BLaER1 treated with 17β-estradiol and CSF1 and Interleukin-3, amounts not matched to agents 10 nM and 100 nM (cell line): Measurements from ENCODE around the gene ASB3.
A peak's percentile ranks its signal among the peaks of the same experiment; 100 is the strongest.
"Not testable (repeated sequence)": the region's sequence is repeated elsewhere in the genome, so short reads cannot be mapped to it uniquely, and the experiment has no call there.

Experiments
- H3K27ac ChIP-seq, 11 experiments: shearing (Covaris generic); formaldehyde crosslinking; 2 replicates each; pipeline ENCODE4 v1.8.1; 2022
- H3K27me3 ChIP-seq, 11 experiments: shearing (Covaris generic); formaldehyde crosslinking; 2 replicates each; pipeline ENCODE4 v1.8.1; 2022
- H3K36me3 ChIP-seq, 11 experiments: shearing (Covaris generic); formaldehyde crosslinking; 2 replicates each; pipeline ENCODE4 v1.8.1; 2022
- H3K4me1 ChIP-seq, 10 experiments: shearing (Covaris generic); formaldehyde crosslinking; 2 replicates each; pipeline ENCODE4 v1.8.1; 2022
- H3K4me2 ChIP-seq, 11 experiments: shearing (Covaris generic); formaldehyde crosslinking; 2 replicates each; pipeline ENCODE4 v1.8.1; 2022
- H3K4me3 ChIP-seq, 10 experiments: shearing (Covaris generic); formaldehyde crosslinking; 2 replicates each; pipeline ENCODE4 v1.8.1; 2022
- H3K9ac ChIP-seq, 11 experiments: shearing (Covaris generic); formaldehyde crosslinking; 2 replicates each; pipeline ENCODE4 v1.8.1; 2022
- H3K9me3 ChIP-seq, 11 experiments: shearing (Covaris generic); formaldehyde crosslinking; replicated peaks in 1 of 11; 2 replicates each; pipeline ENCODE4 v1.8.1; 2022
- H4K20me1 ChIP-seq, 11 experiments: shearing (Covaris generic); formaldehyde crosslinking; 2 replicates each; pipeline ENCODE4 v1.8.1; 2022
- Cebpa-rat ChIP-seq, 11 experiments: shearing (Covaris generic); IDR thresholded peaks; 2 replicates each; pipeline ENCODE4 v1.8.1; 2022

The ASB3 gene, protein sequence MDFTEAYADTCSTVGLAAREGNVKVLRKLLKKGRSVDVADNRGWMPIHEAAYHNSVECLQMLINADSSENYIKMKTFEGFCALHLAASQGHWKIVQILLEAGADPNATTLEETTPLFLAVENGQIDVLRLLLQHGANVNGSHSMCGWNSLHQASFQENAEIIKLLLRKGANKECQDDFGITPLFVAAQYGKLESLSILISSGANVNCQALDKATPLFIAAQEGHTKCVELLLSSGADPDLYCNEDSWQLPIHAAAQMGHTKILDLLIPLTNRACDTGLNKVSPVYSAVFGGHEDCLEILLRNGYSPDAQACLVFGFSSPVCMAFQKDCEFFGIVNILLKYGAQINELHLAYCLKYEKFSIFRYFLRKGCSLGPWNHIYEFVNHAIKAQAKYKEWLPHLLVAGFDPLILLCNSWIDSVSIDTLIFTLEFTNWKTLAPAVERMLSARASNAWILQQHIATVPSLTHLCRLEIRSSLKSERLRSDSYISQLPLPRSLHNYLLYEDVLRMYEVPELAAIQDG

DNA sequence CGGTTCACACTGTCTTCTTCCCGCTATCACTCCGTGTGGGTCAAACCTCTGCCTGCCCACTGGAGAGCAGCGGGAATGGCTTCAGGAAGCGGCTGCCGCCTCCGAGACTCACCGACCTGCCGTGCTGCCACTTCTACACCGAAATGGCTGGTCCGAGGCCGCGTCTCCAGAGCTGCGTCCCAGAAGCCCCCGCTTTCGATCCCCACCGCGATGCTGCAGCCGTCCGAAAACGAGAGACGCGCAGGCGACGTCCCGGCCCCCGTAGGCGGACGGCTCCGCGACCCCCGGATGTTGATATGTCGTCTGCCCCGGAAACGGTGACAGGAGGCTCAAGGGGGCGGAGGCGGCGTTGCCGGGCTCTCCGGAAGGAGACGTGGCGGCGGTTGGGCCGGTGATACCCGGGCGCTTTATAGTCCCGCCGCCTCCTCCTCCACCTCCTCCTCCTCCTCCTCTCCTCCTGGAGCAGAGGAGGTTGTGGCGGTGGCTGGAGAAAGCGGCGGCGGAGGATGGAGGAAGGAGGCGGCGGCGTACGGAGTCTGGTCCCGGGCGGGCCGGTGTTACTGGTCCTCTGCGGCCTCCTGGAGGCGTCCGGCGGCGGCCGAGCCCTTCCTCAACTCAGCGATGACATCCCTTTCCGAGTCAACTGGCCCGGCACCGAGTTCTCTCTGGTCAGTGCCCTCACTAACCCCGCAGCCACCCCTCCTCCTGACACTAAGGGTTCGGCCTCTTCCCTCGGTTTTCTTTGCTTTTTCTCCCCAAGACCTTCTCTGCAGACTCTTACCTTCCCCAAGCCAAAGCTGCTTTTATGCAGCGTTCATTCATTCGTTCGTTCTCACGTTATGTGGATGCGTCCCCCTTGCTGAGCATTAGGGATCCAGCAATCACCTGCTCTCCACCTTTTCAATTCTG, at the start of gene ASB3, which contains the start of gene ERLEC1:
TSS of gene ASB3 (minus strand) at position 249 of the 909 bp plus-strand sequence. CDS start 21,381 bp downstream, outside the sequence.
TSS of gene ERLEC1 (plus strand) at position 340 of the 909 bp plus-strand sequence. CDS start at position 507, 167 bp downstream.
- H3K27me3 ChIP-seq: no peaks in the 10 kb centered on the region
- TF ChIP-seq Cebpa-rat (IDR thresholded peaks at IDR 0.05): no peak
- H4K20me1 ChIP-seq: peaks cover 0 to 47% (median 9%) of the 10 kb centered on the region in 11 experiments; a peak in 9 of 22 replicates
- H3K4me3 ChIP-seq: peak within 1 kb of the TSS; percentile 84 to 99 (median 89)
- no peaks in the 10 kb centered on the region for H3K9me3 ChIP-seq
- peak within 1 kb of the TSS; percentile 83 to 99 (median 91) for H3K9ac ChIP-seq
- peak within 1 kb of the TSS; percentile 64 to 97 (median 90) for H3K27ac ChIP-seq
- peak within 1 kb of the TSS; percentile 90 to 98 (median 91) for H3K4me2 ChIP-seq
- peaks cover 2 to 18% (median 12%) of the 10 kb centered on the region in 11 experiments; a peak in 21 of 22 replicates for H3K36me3 ChIP-seq
- H3K4me1 ChIP-seq: peaks cover 23 to 49% (median 36%) of the 10 kb centered on the region in 10 experiments

DNA sequence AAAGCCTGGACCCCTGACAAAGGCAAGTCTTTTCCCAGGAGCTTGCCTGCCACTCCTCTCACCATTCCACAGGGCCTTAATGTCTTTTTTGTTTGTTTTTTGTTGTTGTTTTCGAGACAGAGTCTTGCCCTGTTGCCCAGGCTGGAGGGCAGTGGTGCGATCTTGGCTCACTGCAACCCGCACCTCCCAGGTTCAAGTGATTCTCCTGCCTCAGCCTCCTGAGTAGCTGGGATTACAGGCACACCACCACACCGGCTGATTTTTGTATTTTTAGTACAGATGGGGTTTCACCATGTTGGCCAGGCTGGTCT, 43.2 kb upstream of the ASB3 start:
- not testable (repeated sequence) for H3K27ac ChIP-seq

DNA sequence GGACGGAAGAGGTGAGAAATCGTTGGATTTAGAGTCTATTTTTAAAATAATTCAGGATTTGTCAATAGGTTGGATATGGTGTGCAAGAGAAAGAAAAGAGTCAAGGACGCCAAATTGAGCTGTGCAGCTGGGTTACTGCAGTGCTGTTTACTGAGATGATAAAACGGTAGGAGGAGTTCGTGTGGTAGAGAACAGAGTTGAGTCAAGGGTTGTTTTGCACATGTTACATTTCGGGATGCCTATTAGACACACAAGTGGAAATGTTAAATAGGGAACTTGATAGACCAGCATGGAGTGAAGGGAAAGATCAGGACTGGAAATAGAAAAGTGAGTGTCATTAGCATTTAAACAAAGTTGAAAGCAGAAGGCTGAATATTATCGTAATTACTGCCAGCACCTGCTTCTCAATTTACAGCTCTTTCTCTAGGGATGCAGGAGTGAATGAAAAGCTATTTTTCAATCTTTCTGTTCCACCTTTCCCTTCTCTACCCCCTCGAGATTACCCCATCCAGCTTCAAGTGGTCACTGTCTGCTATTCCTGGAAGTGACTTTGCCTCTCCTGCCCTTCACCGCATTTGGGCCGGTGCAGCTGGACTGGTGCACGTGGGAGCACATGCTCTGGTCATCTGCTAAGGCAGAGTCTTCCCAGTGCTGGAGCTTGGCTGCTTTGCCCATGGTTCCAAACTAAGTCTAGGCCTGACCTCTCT, 42.7 kb upstream of the ASB3 start:
- Histone ChIP-seq H3K4me3 (no peak overlapping the region), H3K4me1 (no peaks in the 10 kb centered on the region), H4K20me1 (no peaks in the 10 kb centered on the region), H3K27me3 (no peaks in the 10 kb centered on the region), H3K27ac (no peak overlapping the region), H3K4me2 (no peak overlapping the region), H3K9ac (no peak overlapping the region), H3K9me3 (peaks cover 0 to 3% (median 0%) of the 10 kb centered on the region in 11 experiments; a peak in 3 of 22 replicates), H3K36me3 (peaks cover 0 to 27% (median 12%) of the 10 kb centered on the region in 11 experiments; a peak in 10 of 22 replicates)
- no peak for TF ChIP-seq Cebpa-rat (IDR thresholded peaks at IDR 0.05)

More for the DNA sequence above, 43.2 kb upstream of the ASB3 start:
- not testable (repeated sequence) for H3K4me1 ChIP-seq, H4K20me1 ChIP-seq, H3K27me3 ChIP-seq, H3K4me3 ChIP-seq, H3K9me3 ChIP-seq, H3K4me2 ChIP-seq, H3K9ac ChIP-seq
- peaks cover 0 to 31% (median 15%) of the 10 kb centered on the region in 11 experiments; a peak in 13 of 22 replicates for H3K36me3 ChIP-seq

DNA sequence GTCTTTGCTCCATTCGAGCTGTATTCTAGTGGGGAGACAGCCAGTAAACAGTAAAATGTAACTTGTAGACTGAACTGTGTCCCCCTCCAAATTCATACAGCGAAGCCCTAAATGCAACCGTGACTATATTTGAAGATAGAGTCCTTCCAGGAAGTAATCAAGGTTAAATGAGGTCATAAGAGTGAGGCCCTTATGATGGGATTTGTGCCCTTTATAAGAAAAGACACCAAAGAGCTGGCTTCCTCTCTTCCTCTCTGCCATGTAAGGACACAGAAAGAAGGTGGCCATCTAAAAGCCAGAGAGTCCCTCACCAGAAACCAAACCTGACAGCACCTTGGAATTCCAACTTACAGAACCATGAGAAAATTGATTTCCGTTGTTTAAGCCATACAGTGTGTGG, 41.6 kb upstream of the ASB3 start:
- no peak overlapping the region for H3K9ac ChIP-seq
- H3K4me2 ChIP-seq: no peak overlapping the region
- TF ChIP-seq Cebpa-rat (IDR thresholded peaks at IDR 0.05): no peak
- no peak overlapping the region for H3K4me3 ChIP-seq
- H3K27me3 ChIP-seq: no peaks in the 10 kb centered on the region
- peaks cover 0 to 3% (median 0%) of the 10 kb centered on the region in 11 experiments; a peak in 2 of 22 replicates for H3K9me3 ChIP-seq
- H3K36me3 ChIP-seq: peaks cover 0 to 27% (median 9%) of the 10 kb centered on the region in 11 experiments; a peak in 8 of 22 replicates
- H3K27ac ChIP-seq: no peak overlapping the region
- H4K20me1 ChIP-seq: no peaks in the 10 kb centered on the region
- no peaks in the 10 kb centered on the region for H3K4me1 ChIP-seq

DNA sequence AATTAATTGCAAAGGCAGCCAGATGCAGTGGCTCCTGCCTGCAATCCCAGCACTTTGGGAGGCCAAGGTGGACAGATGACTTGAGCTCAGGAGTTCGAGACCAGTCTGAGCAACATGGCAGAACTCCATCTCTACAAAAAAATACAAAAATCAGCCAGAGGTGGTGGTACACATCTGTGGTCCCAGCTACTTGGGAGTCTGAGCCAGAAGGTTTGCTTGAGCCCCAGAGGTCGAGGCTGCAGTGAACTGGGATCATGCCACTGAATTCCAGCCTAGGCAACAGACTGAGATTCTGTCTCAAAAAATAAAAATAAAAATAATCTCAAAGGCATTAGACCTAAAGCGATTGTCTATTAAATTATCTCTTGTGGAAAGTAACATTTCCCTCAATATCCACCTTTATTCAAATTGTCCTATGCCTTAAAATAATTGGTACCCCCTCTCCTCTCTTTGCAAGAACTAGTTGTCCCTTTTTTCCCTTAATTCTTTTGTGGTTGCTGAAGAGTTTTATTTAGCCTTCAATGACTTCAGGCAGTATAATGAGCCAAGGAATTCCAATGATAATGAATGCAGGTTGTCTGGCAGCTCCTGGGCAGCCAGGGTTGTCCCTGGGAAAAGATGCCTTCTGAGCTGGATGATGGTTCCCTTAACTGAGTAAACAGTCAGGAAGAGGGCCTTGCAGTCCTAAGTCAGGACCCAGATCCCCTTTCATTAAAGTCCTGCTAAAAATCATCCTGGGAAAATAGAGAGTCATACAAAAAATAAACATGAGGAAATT, 40.8 kb upstream of the ASB3 start:
- Histone ChIP-seq H3K4me2 (no peak overlapping the region), H3K36me3 (peaks cover 0 to 22% (median 7%) of the 10 kb centered on the region in 11 experiments; a peak in 9 of 22 replicates), H3K9ac (no peak overlapping the region), H3K27me3 (no peaks in the 10 kb centered on the region), H3K4me3 (no peak overlapping the region), H3K4me1 (peaks cover 0 to 2% (median 0%) of the 10 kb centered on the region in 10 experiments; a peak in 1 of 20 replicates), H3K27ac (no peak overlapping the region), H3K9me3 (peaks cover 0 to 3% (median 0%) of the 10 kb centered on the region in 11 experiments; a peak in 2 of 22 replicates), H4K20me1 (no peaks in the 10 kb centered on the region)
- TF ChIP-seq Cebpa-rat (IDR thresholded peaks at IDR 0.05): no peak

DNA sequence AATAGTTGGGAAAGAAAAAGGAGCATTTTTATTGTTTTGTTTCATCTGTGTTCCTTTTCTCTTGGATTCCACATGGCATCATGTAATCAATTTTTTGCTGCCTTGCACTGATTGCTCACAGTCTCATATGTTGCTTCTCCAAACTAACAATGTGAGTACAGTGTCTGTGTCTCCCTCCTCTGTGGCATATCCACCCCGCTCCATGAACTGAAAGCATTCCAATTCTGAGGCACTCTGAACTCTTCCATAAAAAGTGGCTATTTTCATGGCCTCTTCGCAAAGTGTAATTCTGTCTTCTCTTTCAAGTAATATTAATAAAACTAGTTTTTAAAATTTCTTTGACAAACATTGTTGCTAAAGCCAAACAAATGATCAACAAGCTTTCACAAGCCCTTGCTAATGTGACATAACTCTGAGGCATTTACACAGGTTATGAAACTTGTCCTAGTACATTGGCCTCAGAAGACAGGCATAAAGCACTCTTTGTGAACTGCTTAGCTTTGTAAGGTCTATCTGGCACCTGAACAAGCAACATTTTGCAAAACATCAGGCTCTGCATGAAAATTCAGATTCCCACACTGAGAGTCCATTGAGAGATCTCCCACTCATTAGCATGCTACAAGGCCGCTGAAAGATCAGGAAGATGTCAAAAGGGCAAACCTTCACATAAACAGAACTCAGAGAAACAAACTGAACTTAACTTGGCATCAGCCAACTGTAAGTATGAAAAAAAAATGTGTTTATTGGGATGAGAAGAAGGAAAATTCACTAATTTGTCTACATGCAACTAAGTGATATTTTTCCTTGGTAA, 40.0 kb upstream of the ASB3 start:
- H3K4me1 ChIP-seq: peaks cover 0 to 5% (median 0%) of the 10 kb centered on the region in 10 experiments; a peak in 3 of 20 replicates
- no peak overlapping the region for H3K4me3 ChIP-seq
- no peak overlapping the region for H3K27ac ChIP-seq
- no peak overlapping the region for H3K9ac ChIP-seq
- no peak overlapping the region for H3K4me2 ChIP-seq
- no peaks in the 10 kb centered on the region for H4K20me1 ChIP-seq
- no peaks in the 10 kb centered on the region for H3K27me3 ChIP-seq
- H3K36me3 ChIP-seq: peaks cover 0 to 23% (median 7%) of the 10 kb centered on the region in 11 experiments; a peak in 11 of 22 replicates
- no peak for TF ChIP-seq Cebpa-rat (IDR thresholded peaks at IDR 0.05)
- peaks cover 0 to 3% (median 0%) of the 10 kb centered on the region in 11 experiments; a peak in 2 of 22 replicates for H3K9me3 ChIP-seq

DNA sequence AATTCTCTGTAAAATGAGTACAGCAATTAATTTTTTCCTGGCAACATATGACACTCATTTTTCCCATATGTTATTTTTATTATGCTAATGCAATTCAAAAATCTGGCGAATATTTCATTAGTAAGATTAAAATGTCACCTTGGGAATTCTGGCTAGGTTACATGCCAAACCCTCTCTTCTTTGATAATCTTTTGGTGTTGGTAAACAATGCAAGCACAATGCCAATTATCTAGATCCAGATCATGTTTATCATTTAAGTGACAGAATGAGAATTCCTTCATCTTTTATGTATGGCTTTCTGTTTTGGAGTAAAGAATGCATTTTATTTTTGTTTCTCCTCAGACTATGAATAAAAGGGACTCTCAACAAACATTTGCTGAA, 39.3 kb upstream of the ASB3 start:
- no peaks in the 10 kb centered on the region for H4K20me1 ChIP-seq
- no peak overlapping the region for H3K27ac ChIP-seq
- H3K9ac ChIP-seq: no peak overlapping the region

DNA sequence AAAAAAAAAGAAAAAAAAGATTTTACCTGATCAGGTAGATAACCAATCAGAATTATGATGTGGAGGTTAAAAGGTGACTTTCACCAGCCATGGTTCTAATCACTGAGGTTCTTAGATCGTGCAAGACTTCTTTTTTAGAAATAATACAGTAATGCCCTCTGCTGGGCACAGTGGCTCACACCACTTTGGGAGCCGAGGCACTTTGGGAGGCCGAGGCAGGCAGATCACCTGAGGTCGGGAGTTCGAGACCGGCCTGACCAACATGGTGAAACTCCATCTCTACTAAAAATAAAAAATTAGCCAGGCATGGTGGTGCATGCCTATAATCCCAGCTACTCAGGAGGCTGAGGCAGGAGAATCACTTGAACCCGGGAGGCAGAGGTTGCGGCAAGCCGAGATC, 36.9 kb upstream of the ASB3 start:
- H3K9ac ChIP-seq, H3K4me1 ChIP-seq, H3K27me3 ChIP-seq, H3K4me2 ChIP-seq, H3K9me3 ChIP-seq, H3K4me3 ChIP-seq, H3K27ac ChIP-seq, H4K20me1 ChIP-seq: not testable (repeated sequence)
- peaks cover 15 to 32% (median 19%) of the 10 kb centered on the region in 11 experiments for H3K36me3 ChIP-seq

More for the DNA sequence above, 39.3 kb upstream of the ASB3 start:
- Histone ChIP-seq H3K9me3 (peaks cover 0 to 3% (median 0%) of the 10 kb centered on the region in 11 experiments; a peak in 2 of 22 replicates), H3K36me3 (peaks cover 0 to 15% (median 6%) of the 10 kb centered on the region in 11 experiments; a peak in 11 of 22 replicates), H3K4me1 (peaks cover 0 to 6% (median 0%) of the 10 kb centered on the region in 10 experiments; a peak in 3 of 20 replicates), H3K4me3 (no peak overlapping the region), H3K27me3 (no peaks in the 10 kb centered on the region), H3K4me2 (no peak overlapping the region)
- TF ChIP-seq Cebpa-rat (IDR thresholded peaks at IDR 0.05): no peak
